ENCODE measurements around the gene CLSTN1.
"Not testable (repeated sequence)": the region's sequence is repeated elsewhere in the genome, so short reads cannot be mapped to it uniquely, and the experiment has no call there.

Gene CLSTN1

DNA sequence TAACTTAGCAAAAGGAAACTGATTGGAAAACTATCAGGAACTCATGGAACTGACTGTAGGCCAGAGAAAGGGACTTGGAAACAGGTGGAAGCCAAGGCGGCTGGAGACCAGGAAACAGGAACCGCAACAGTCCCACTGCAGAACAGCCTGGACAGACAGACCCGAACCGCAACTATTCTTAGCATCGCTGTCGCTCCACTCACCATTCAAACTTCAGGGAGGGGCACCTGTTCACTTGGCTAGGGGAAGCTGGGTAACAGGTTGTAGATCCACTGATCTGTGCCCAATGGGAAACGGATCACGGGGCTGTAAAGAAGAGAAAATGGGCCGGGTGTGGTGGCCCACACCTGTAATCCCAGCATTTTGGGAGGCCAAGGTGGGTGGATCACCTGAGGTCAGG lies 61.9 kb downstream of the CLSTN1 start:
- no peak for FAIRE-seq
- TF ChIP-seq POU2F2 (IDR thresholded peaks at IDR 0.05; ENCODE audit: low read depth, low read length) (no peak), POLR2A (IDR thresholded peaks at IDR 0.05; ENCODE audit: low read depth, low read length) (no peak), TAF1 (IDR thresholded peaks at IDR 0.05; ENCODE audit: low read depth, low read length) (no peak), SPI1 (IDR thresholded peaks at IDR 0.05; ENCODE audit: low read depth, low read length) (no peak), POLR2AphosphoS5 (IDR thresholded peaks at IDR 0.05; ENCODE audit: low read depth, low read length) (no peak), PAX5 (IDR thresholded peaks at IDR 0.05; ENCODE audit: insufficient read depth, low read length, severe bottlenecking) (no peak)

DNA sequence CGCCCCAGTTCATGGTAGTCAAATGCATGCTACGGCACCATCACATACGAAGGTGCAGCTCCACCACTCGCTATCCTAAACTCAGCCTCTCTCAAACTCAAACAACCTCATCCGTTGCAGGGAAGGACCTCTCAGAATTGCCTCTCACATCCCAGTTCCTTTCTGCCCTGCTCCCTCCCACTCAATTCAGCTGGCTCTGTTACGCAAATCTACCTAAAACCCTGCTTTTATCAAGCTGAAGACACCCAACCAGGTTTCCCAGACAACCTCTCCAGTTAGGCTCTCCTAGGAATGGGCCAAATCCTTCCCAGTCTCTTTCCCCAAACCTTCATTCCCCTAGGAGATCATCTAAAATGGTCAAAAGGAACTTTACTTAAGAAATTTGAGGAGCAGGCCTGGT lies 62.9 kb downstream of the CLSTN1 start:
- no peak for DNase-seq (ENCODE audit: insufficient read length, low spot score)
- TF ChIP-seq TAF1 (IDR thresholded peaks at IDR 0.05; ENCODE audit: low read depth, low read length) = no peak
- no peak for TF ChIP-seq SPI1 (IDR thresholded peaks at IDR 0.05; ENCODE audit: low read depth, low read length)
- TF ChIP-seq POLR2A (IDR thresholded peaks at IDR 0.05; ENCODE audit: low read depth, low read length) = no peak
- no peak for TF ChIP-seq PAX5 (IDR thresholded peaks at IDR 0.05; ENCODE audit: insufficient read depth, low read length, severe bottlenecking)
- TF ChIP-seq POLR2AphosphoS5 (IDR thresholded peaks at IDR 0.05; ENCODE audit: low read depth, low read length) = no peak
- no peak for TF ChIP-seq POU2F2 (IDR thresholded peaks at IDR 0.05; ENCODE audit: low read depth, low read length)
- FAIRE-seq = no peak

More for the DNA sequence above, 61.9 kb downstream of the CLSTN1 start:
- no peak for DNase-seq (ENCODE audit: insufficient read length, low spot score)

DNA sequence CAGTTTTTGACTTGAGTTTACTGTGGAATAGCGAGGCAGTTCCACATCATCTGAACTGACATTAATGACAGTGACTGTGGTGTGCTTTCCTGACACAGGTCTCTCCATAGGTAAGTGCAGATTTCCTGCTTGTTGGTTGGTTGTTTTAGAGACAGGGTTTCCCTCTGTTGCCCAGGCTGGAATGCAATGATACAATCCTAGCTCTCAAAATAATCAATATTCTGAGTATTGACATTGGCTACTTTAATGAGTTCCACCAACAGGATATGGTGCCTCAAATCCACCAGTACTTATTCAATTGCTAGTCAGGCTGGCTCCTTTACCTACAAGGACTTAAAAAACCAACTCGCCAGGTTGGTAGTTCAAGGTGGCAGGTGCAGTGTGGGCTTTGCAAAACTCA lies 63.8 kb downstream of the CLSTN1 start:
- FAIRE-seq = no peak
- no peak for DNase-seq (ENCODE audit: insufficient read length, low spot score)

DNA sequence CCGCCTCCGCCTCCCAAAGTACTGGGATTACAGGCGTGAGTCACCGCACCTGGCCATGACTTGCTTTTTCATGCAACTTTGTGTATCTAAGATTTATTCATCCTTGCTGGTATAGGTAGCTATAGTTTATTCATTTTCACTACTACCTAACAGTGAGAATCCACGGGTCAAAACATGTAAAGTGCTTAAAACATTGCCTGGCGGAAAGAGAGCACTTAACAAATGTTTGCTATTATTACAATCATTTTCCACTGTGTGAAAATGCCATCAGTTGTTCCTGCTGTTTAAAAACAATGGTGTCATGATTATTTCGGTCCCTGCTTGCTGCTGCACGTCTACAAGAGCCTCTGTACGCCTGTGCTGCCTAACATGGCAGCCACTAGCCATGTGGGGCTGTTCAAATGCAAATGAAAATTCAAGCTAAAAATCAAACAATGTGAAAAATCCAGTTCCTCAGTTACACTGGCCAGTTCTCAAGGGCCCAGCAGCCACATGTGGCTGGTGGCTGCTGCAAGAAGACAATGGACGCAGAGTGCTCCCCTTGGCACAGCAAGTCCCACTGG lies 65.1 kb downstream of the CLSTN1 start:
- TF ChIP-seq POU2F2 (IDR thresholded peaks at IDR 0.05; ENCODE audit: low read depth, low read length) (no peak), SPI1 (IDR thresholded peaks at IDR 0.05; ENCODE audit: low read depth, low read length) (no peak), POLR2A (IDR thresholded peaks at IDR 0.05; ENCODE audit: low read depth, low read length) (no peak)
- no peak for FAIRE-seq
- no peak for DNase-seq (ENCODE audit: insufficient read length, low spot score)

More for the DNA sequence above, 63.8 kb downstream of the CLSTN1 start:
- TF ChIP-seq POLR2A (IDR thresholded peaks at IDR 0.05; ENCODE audit: low read depth, low read length) (no peak), TAF1 (IDR thresholded peaks at IDR 0.05; ENCODE audit: low read depth, low read length) (no peak), SPI1 (IDR thresholded peaks at IDR 0.05; ENCODE audit: low read depth, low read length) (no peak), POLR2AphosphoS5 (IDR thresholded peaks at IDR 0.05; ENCODE audit: low read depth, low read length) (no peak), PAX5 (IDR thresholded peaks at IDR 0.05; ENCODE audit: insufficient read depth, low read length, severe bottlenecking) (no peak), POU2F2 (IDR thresholded peaks at IDR 0.05; ENCODE audit: low read depth, low read length) (no peak)

DNA sequence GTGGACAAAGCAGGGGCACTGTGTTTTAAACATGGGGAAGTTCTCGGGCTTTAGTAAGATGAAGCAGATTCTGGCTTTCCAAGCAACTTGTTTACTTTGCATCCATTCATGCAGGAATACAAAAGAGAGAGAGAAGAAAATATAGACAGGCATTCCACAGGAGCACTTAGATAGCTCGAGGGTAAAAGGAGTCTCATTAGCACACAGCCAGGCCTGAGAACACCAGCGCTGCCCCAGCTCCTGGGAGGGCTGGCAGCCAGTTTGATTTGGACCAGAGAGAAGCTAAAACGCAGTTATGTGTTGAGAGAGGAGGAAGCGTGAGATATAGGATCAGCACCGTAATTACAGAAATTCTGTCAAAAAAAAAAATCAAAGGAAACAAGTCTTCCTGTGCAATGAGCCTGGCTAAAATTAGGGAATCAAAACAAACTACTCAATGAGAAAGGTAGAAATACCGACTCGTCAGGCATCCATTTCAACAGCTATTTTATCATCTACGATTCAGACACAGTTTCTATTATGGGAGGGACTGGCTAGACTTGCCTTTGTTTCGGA lies 68.2 kb downstream of the CLSTN1 start:
- no peak for TF ChIP-seq SPI1 (IDR thresholded peaks at IDR 0.05; ENCODE audit: low read depth, low read length)
- TF ChIP-seq POU2F2 (IDR thresholded peaks at IDR 0.05; ENCODE audit: low read depth, low read length) = no peak
- TF ChIP-seq TAF1 (IDR thresholded peaks at IDR 0.05; ENCODE audit: low read depth, low read length) = no peak
- no peak for TF ChIP-seq POLR2A (IDR thresholded peaks at IDR 0.05; ENCODE audit: low read depth, low read length)
- TF ChIP-seq PAX5 (IDR thresholded peaks at IDR 0.05; ENCODE audit: insufficient read depth, low read length, severe bottlenecking) = no peak
- TF ChIP-seq POLR2AphosphoS5 (IDR thresholded peaks at IDR 0.05; ENCODE audit: low read depth, low read length) = no peak
- DNase-seq (ENCODE audit: insufficient read length, low spot score) (no peak), FAIRE-seq (no peak)

DNA sequence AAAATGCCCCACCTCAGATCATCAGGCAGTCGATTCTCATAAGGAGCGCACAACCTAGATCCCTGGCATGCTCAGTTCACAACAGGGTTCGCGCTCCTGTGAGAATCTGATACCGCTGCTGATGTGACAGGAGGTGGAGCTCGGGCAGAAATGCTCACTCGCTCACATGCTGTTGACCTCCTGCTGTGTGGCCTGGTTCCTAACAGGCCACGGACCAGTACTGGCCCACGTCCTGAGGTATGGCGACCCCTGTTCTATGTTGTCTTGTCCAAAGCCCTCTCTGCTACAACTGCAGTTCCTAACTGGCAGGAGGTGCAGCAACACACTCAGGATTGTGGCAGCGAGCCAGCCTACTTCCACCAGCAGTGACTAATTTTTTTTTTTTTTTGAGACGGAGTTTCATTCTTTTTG lies 70.6 kb downstream of the CLSTN1 start:
- DNase-seq (ENCODE audit: insufficient read length, low spot score) = no peak
- no peak for FAIRE-seq
- no peak for TF ChIP-seq TAF1 (IDR thresholded peaks at IDR 0.05; ENCODE audit: low read depth, low read length)
- TF ChIP-seq POLR2AphosphoS5 (IDR thresholded peaks at IDR 0.05; ENCODE audit: low read depth, low read length) = no peak
- no peak for TF ChIP-seq PAX5 (IDR thresholded peaks at IDR 0.05; ENCODE audit: insufficient read depth, low read length, severe bottlenecking)
- no peak for TF ChIP-seq SPI1 (IDR thresholded peaks at IDR 0.05; ENCODE audit: low read depth, low read length)
- no peak for TF ChIP-seq POLR2A (IDR thresholded peaks at IDR 0.05; ENCODE audit: low read depth, low read length)
- TF ChIP-seq POU2F2 (IDR thresholded peaks at IDR 0.05; ENCODE audit: low read depth, low read length) = no peak

DNA sequence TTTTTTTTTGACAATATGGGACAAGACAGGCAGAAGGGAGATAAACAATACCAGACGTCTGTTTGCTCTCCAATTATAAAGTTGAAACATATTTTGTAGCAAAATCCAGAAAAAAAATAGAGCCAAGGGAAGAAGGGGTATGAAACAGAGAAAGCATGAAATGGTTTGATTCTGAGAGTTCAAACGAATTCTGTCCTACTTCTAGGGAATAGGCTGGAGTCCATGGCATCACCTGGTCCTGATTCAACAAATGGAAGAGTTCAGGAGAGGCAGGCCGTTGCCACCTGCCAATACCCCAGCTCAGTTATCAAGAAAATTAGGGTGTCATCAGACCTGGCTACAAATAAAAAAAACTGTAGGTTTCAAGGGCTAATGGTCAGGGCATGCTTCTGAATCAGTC lies 71.8 kb downstream of the CLSTN1 start:
- TF ChIP-seq POU2F2 (IDR thresholded peaks at IDR 0.05; ENCODE audit: low read depth, low read length) = no peak
- TF ChIP-seq POLR2AphosphoS5 (IDR thresholded peaks at IDR 0.05; ENCODE audit: low read depth, low read length) = no peak
- TF ChIP-seq PAX5 (IDR thresholded peaks at IDR 0.05; ENCODE audit: insufficient read depth, low read length, severe bottlenecking) = no peak
- no peak for TF ChIP-seq POLR2A (IDR thresholded peaks at IDR 0.05; ENCODE audit: low read depth, low read length)
- no peak for TF ChIP-seq TAF1 (IDR thresholded peaks at IDR 0.05; ENCODE audit: low read depth, low read length)
- TF ChIP-seq SPI1 (IDR thresholded peaks at IDR 0.05; ENCODE audit: low read depth, low read length) = no peak
- FAIRE-seq (no peak), DNase-seq (ENCODE audit: insufficient read length, low spot score) (no peak)

DNA sequence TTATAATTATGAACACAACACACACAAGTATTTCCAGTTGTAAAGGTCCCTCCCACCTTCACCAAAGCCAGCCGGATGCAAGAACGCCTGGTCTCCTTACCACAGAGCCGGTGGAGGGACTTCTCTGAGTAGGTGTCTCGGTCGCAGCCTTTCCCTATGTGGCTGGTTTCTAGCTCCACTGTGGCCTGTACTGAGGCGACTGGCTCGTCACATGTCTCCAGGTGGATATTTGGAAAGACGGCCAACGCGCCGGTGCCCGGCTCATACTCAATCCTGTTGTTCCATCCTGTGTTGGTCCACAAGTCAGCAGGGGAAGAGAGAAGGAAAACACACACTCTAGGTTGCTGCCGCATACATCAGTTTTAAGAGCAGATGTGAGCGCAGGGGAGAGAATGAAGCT lies 74.4 kb downstream of the CLSTN1 start:
- no peak for DNase-seq (ENCODE audit: insufficient read length, low spot score)
- TF ChIP-seq POU2F2 (IDR thresholded peaks at IDR 0.05; ENCODE audit: low read depth, low read length) = no peak
- TF ChIP-seq TAF1 (IDR thresholded peaks at IDR 0.05; ENCODE audit: low read depth, low read length) = no peak
- no peak for TF ChIP-seq PAX5 (IDR thresholded peaks at IDR 0.05; ENCODE audit: insufficient read depth, low read length, severe bottlenecking)
- no peak for FAIRE-seq

DNA sequence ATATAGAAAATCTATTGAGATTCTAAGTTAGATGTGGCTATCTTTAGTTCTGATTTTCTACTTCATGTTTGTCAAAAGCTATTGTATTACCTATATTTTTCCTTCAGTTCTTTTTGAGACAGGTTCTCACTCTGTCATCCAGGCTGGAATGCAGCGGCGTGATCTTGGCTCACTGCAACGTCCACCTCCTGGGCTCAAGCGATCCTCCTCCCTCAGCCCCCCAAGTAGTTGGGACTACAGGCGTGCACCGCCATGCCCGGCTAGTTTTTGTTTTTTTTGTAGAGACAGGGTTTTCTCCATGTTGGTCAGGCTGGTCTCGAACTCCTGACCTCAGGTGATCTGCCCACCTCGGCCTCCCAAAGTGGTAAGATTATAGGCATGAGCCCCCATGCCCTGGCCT lies 75.4 kb downstream of the CLSTN1 start:
- not testable (repeated sequence) for FAIRE-seq; DNase-seq (ENCODE audit: insufficient read length, low spot score)

DNA sequence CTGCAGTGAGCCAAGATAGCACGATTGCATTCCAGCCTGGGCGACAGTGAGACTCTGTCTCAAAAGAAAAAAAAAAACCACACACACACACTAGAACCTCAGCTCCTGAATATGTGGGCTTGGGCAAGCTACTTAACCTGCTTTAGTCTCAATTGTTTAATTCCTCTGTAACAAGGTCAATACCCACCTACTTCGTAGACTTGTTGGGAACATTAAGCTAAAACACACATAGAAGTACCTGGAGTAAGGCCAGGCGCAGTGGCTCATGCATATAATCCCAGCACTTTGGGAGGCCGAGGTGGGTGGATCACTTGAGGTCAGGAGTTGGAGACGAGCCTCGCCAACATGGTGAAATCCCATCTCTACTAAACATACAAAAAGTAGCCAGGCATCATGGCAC lies 77.1 kb downstream of the CLSTN1 start:
- DNase-seq (ENCODE audit: insufficient read length, low spot score) = no peak
- FAIRE-seq = no peak
- no peak for TF ChIP-seq TAF1 (IDR thresholded peaks at IDR 0.05; ENCODE audit: low read depth, low read length)
- no peak for TF ChIP-seq POLR2A (IDR thresholded peaks at IDR 0.05; ENCODE audit: low read depth, low read length)
- TF ChIP-seq POU2F2 (IDR thresholded peaks at IDR 0.05; ENCODE audit: low read depth, low read length) = no peak
- no peak for TF ChIP-seq PAX5 (IDR thresholded peaks at IDR 0.05; ENCODE audit: insufficient read depth, low read length, severe bottlenecking)
- no peak for TF ChIP-seq POLR2AphosphoS5 (IDR thresholded peaks at IDR 0.05; ENCODE audit: low read depth, low read length)
- TF ChIP-seq SPI1 (IDR thresholded peaks at IDR 0.05; ENCODE audit: low read depth, low read length) = no peak
